Measurements from ENCODE around the gene PITHD1.
"Not testable (repeated sequence)": the region's sequence is repeated elsewhere in the genome, so short reads cannot be mapped to it uniquely, and the experiment has no call there.

PITHD1 gene, protein sequence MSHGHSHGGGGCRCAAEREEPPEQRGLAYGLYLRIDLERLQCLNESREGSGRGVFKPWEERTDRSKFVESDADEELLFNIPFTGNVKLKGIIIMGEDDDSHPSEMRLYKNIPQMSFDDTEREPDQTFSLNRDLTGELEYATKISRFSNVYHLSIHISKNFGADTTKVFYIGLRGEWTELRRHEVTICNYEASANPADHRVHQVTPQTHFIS

DNA sequence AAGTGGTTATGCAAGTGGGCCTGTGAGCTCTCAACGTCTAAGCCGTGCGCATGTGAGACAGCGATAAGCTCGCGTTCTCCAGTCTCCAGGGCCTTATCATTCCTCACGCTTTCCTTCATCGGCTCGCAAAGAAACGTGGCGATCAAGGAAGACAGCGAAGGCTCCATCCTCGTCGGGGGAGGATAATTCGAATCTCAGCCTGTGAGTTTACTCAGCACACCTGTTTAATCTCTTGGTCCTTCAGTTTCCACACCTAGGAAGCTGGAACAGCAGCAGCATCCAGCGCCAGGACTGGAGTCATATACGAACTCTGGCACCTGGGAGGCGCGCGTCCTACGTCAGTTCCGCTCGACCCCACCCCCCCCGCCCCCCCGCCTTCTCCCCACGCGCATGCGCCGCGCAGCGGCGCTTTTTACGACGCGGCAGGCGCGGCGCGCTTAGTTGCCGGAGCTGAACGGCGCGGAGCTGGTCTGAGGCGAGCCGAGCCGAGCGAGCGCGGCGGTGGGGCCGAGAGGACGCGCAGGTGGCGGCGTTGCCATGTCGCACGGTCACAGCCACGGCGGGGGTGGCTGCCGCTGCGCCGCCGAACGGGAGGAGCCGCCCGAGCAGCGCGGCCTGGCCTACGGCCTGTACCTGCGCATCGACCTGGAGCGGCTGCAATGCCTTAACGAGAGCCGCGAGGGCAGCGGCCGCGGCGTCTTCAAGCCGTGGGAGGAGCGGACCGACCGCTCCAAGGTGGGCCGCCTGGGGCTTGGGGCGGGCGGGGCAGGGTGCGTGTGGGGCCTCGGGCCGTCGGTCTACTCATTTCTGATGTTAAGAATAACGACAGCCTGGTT lies at the start of gene PITHD1:
TSS of gene PITHD1 (plus strand) at position 440 of the 836 bp plus-strand sequence. CDS start at position 538, 98 bp downstream.
- peak; percentile 94 for DNase-seq (ENCODE audit: low spot score)

DNA sequence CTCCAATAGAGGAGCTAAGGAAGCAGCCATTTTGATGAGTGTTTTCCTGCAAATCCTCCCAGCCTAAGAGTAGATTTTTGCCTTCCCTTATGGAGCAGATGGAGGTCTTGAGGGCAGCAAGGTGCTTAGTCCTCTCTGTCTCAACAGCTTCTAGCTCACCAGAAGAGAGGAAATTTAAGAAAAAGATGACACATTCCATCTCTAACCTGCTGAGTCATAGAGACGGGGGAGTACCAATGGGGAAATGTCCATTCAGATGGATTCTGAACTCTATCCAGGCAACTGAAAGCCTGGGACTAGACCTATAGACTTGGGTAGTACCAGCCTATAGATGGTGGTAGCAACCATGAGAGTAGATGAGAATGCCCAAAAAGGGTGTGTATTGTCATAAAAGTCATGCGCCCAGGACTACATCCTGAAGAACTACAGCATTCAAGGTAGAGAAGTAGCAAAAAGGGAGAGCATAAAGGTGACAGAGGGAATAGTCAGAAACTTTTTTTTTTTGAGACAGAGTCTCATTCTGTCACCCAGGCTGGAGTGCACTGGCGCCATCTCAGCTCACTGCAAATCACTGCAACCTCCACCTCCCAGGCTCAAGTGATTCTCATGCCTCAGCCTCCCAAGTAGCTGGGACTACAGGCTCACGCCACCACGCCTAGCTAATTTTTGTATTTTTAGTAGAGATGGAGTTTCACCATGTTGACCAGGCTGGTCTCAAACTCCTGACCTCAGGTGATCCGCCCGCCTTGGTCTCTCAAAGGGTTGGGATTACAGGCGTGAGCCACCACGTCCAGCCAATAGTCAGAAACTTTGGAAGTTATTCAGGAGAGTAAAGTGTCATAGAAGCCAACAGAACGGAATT lies 45.6 kb upstream of the PITHD1 start:
- peak; percentile 47 for DNase-seq (ENCODE audit: low spot score)

DNA sequence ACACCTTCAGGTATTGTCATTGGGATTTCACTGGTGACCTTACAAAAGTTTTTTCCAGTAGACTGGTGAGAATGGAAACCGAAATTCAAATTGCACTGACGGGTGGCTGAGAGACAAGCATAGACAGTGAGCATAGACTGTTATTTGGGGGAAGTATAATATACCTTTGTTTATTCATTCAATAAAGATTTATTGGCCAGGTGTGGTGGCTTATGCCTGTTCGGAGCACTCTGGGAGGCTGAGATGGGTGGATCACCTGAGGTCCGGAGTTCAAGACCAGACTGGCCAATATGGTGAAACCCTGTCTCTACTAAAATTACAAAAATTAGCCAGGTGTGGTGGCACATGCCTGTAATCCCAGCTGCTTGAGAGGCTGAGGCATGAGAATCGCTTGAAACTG lies 44.9 kb upstream of the PITHD1 start:
- not testable (repeated sequence) for DNase-seq (ENCODE audit: low spot score)

DNA sequence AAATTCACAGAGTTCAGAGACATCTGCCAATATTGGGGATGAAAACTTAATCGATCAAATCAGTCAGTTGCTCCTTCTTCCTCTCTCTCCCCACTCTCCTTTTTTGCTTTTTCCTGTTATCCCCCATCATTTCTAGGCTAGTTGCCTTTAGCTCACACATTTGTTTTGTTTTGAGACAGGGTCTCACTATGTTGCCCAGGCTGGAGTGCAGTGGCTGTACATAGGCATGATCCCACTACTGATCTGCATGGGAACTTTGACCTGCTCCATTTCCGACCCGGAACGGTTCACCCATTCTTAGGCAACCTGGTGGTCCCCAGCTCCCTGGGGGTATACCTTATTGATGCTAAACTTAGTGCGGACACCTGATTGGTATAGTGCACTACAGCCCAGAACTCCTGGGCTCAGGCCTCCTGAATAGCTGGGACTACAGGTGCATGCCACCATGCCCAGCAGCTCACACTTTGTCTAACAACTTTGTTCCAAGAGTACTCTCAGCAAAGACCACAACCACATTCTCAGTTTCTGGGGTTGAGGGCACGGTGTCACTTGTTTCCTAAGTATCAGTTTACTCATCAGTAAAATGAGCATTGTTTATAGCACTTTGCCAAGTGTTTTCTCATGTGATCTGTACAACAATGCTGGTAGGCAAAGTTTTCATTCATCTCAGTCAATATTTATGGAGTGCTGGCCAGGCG lies 41.6 kb upstream of the PITHD1 start:
- no peak for DNase-seq (ENCODE audit: low spot score)

DNA sequence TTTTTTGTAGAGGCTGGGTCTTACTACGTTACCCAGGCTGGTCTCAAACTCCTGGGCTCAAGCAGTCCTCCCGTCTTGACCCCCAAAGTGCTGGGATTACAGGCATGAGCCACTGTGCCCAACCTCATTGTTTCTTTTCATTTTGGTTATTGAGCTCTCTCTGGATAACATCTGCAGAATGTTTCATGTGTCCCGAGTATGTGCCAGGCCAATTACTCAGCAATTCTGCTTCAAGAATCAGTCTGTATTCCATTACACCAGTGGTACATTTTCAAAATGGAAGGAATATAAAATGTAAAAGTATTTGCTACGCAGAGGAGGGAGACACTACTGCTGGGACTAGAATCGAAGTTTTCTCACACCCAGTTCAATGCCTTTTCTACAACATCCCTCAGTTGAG lies 36.6 kb upstream of the PITHD1 start:
- no peak for DNase-seq (ENCODE audit: low spot score)

DNA sequence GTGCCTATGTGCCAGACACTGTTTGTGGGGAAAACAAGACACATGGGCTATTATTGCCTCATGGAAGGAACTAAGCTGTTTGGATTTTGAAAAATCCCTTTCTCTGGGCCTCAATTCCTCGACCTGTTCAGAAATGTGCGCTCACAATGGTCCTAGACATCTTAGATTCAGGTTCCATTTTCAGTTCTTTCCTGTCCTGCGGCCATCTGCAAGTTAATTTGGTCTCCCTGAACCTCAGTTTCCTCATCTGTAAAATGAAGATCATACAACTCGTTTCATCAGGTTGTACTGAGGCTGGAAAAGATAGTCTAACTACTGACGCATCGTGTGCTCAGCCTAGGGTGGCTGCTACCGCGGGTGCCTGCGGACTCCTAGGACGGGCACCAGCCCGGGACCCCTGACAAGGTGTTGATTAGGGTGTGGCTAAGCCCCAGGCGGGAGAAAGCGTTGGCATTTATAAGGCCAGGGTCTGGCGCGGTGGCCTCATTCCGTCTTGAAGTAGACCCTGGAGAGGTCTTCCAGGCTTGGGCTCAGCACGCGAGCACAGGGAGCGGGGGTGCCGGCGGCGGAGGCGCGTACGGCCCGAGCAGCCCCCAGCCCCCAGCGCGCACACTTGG lies 35.4 kb upstream of the PITHD1 start:
- no peak for DNase-seq (ENCODE audit: low spot score)

DNA sequence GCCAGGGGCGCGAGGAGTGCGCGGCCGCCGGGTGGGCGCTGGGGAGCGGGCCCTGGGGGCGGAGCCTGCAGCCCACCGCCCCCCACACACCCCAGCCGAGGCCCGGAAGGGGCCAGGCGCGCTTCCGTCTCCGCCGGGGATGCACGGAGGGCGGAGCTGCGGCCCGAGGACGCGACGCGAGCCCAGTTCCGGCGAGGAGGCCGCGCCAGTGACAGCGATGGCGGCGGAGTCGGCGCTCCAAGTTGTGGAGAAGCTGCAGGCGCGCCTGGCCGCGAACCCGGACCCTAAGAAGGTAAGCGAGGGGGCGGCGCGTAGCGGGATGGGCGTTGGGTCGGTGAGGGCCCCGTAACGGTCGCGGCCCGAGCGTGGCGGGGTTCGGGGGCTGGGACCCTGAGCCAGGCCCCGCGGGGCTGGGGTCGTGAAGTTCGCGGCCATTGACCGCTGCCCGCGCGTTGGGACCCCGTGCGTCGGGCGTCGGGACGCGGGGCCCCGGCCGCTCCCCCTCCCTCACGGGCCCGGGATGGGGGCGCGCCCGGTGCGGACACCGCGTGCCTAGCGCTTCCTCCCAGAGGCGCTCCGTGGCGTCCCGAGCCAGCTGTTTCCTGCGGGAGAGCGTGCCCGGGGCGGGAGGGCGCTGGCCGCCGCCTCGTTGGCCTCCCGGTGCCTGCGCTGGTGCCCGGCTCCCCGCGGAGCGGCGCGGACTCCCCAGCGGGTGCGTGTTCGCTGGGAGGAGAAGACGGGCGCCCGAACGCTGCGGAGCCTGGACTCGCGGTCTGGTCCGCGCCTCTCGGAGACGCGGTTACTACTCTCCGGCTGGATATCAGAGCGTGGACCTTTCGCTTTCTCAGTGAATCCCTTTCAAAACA lies 34.7 kb upstream of the PITHD1 start, which contains the start of gene ELOA:
TSS of gene ELOA (plus strand) at position 185 of the 866 bp plus-strand sequence. CDS start at position 218, 33 bp downstream.
- DNase-seq (ENCODE audit: low spot score) = peak; percentile 89

DNA sequence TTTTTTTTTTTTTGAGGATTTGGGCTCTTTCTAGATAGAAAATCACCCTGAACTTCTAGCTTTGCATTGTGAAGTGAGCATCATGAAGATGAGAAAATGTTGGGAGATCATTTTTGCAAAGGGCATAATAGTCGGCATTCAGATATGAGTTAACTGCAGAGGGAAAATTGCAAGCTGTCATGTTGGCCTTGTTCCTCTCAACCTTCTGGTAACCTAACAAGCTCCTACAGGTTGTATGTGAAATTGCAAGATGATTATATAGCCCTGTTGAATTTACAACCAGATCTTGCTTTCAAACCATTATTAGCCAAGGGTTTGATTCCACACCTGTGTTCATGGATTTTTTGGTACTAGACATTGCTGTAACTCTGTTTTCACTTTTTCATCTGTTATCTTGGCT lies 32.7 kb upstream of the PITHD1 start:
- peak; percentile 68 for DNase-seq (ENCODE audit: low spot score)

DNA sequence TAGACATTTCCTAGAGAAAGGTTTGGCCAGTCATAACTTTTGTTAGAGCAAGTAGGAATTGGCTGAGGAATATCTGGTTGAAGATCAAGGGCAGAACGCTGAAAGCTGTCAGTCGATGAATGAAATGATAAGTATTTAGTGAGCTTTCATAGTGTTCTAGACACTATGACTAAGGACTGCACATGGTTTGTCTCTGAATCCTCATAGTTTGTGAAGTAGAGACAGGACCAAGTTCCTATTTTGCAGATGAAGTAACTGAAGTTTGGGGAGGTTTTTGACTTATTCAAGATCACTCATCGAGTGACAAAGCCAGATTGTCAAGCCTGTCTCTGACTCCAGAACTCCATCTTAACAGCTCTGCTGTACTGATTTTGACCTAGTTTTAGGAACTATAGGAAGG lies 30.2 kb upstream of the PITHD1 start:
- peak; percentile 34 for DNase-seq (ENCODE audit: low spot score)

DNA sequence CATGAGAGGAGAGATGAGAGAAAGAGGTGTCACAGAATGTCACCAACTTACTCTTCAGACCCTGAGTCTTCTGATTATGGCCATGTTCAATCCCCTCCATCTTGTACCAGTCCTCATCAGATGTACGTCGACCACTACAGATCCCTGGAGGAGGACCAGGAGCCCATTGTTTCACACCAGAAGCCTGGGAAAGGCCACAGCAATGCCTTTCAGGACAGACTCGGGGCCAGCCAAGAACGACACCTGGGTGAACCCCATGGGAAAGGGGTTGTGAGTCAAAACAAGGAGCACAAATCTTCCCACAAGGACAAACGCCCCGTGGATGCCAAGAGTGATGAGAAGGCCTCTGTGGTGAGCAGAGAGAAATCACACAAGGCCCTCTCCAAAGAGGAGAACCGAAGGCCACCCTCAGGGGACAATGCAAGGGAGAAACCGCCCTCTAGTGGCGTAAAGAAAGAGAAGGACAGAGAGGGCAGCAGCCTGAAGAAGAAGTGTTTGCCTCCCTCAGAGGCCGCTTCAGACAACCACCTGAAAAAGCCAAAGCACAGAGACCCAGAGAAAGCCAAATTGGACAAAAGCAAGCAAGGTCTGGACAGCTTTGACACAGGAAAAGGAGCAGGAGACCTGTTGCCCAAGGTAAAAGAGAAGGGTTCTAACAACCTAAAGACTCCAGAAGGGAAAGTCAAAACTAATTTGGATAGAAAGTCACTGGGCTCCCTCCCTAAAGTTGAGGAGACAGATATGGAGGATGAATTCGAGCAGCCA lies 27.0 kb upstream of the PITHD1 start:
- DNase-seq (ENCODE audit: low spot score) = peak; percentile 80

DNA sequence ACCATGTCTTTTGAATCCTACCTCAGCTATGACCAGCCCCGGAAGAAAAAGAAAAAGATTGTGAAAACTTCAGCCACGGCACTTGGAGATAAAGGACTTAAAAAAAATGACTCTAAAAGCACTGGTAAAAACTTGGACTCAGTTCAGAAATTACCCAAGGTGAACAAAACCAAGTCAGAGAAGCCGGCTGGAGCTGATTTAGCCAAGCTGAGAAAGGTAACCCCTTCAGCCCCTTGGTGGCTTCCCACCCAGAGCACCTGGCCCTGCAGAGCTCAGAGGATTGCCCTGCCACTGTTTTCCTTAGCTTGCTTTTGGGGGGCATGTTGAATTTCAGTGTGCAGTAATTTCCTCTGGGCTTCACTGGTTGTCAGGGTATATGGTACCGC lies 26.4 kb upstream of the PITHD1 start:
- DNase-seq (ENCODE audit: low spot score) = no peak

DNA sequence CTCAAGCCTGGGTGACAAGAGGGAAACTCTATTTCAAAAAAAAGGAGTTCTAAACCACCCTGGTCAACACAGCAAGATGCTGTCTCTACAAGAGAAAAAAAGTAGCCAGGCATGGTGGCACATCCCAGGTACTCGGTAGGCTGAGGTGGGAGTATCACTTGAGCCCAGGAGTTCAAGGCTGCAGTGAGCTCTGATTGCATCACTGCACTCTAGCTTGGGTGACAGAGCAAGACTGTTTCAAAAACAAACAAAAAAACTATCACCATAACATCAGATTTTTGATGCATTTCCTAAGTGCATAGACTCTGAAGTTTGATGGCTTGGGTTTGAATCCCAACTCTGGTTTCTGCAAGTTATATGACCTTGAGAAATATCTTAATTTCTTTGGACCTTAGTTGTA lies 25.3 kb upstream of the PITHD1 start:
- no peak for DNase-seq (ENCODE audit: low spot score)

DNA sequence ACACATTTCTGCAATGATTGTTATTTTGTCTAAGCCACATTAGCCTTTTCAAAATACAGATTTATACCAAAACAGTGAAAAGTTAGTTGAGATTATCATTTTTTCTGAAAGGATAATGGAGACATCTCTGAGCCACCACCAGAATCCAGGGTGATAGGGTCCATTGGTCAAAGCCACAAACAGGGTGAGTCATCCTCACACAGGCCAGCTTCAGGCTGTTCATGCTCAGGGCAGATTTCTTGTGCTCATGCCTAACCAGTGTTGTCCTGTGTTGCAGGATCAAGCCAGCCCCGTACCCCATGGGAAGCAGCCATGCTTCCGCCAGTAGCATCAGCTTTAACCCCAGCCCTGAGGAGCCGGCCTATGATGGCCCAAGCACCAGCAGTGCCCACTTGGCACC lies 21.5 kb upstream of the PITHD1 start:
- peak; percentile 37 for DNase-seq (ENCODE audit: low spot score)

DNA sequence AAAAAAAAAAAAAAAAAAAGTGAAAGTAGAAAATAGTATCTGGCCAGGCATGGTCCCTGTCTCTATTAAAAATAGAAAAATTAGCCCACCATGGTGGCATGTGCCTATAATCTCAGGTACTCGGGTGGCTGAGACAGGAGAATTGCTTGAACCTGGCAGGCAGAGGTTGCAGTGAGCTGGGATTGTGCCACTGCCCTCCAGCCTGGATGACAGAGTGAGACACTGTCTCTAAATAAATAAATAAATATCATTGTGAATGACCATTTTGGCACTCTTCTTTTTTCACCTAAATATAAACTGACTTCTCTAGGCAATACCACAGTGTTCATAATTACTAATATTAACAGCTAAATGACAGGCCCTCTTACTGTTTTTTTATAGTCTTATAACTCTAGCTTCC lies 20.4 kb upstream of the PITHD1 start:
- DNase-seq (ENCODE audit: low spot score) = no peak

DNA sequence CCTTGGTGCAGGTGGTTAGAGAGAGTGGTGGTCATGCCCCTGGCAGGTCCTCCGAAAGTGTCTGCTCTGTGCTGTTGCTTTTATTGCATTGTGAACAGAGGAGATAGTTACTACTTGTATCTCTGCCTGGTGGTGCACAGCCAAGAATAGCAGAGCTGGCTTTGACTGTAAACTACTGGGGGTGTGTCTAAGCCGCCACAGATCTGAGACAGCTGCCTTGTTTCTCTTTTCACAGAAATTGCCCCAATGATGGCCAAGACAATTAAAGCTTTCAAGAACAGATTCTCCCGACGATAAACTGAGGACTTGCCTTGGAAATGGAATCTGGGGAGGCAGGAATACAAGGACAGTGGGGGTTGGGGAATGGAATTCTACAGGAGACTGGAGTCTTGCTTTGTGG lies 18.9 kb upstream of the PITHD1 start:
- no peak for DNase-seq (ENCODE audit: low spot score)

DNA sequence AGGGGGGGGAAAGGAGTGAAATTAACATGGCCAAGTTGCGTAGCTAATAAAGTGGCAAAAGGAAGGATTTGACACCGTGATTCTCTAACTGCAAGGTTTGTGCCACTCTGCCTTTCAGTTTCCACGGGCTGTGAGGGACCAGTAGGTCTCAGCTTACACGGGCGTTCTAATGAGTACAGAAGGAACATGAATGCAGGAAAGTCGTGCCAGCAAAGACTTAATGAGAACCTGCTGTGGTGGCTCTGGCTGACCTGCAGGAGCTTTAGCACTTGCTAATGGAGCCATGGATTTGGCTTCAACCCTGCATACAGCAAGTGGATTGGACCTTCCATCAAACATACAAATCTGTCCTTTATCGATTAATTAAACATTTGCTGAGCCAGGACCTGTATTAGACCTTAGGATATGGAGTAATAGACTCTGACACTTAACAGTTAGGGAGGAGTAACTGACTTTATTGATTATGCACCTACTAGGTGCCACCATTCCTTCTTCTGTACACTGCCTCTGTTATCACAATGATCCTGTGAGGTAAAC lies 15.1 kb upstream of the PITHD1 start:
- no peak for DNase-seq (ENCODE audit: low spot score)

DNA sequence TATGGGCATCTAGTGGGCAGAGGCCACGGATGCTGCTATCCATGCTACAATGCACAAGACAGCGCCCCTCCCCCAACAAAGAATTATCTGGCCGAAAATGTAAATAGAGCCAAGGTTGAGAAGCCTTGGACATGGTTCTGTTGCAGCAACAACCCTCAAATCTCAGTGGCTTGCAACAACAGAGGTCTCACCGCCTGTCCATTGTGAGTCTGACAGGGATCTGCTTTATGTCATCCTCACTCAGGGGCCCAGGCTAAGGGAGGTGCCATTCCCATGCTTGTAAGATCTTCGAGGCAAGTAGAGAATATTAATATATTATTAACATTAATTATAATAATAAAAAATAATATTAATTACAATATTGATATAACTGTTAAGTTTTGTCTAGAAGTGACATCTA lies 9.5 kb upstream of the PITHD1 start:
- DNase-seq (ENCODE audit: low spot score) = no peak

DNA sequence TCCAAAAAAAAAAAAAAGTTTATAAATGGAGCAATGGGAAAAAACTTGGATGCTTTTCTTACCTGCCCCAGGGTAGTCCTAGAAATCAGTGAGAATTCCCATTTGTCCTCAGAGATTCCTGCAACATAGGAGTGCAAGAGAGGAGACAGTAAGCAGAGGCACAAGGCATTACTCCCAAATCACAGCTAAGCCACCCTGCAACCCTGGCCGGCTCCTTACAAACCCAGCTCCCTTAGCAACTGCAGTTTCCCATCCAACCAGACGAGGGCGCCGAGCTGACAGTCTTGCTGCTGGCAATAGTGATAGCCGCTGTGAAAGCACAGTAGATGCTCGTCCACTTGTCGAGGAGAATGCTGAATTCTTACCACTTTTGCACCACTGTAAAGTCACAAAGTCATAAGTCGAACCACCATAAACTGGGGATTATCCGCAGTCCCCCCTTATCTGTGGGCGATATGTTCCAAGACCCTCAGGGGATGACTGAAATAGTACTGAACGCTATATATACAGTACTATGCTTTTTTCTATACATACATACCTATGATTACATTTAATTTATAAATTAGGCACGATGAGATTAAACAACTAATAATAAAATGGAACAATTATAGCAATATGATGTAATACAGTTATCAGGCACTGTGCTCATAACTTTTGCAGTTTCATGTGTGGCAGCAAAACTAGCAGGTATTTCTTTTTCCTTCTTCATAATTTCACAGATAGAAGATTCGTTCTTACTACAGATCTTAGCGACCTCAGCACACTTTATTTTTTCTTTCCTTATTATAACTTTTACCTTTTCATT lies 6.0 kb upstream of the PITHD1 start:
- peak; percentile 68 for DNase-seq (ENCODE audit: low spot score)

DNA sequence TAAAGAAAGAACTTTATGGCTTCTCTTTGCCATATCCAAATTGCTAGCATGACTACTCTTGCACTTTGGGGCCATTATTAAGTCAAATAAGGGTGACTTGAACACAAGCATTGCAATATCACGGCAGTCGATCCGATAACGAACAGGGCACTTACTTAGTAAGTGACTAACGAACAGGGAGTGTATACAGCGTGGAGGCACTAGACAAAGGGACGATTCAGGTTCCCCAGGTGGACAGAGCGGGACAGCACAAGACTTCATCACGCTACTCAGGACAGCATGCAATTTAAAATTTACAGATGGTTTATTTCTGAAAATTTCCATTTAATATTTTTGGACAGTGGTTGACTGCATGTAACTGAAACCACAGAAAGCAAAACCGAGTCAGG lies 5.4 kb upstream of the PITHD1 start:
- no peak for DNase-seq (ENCODE audit: low spot score)
